K562 (cell line): ENCODE measurements around the gene ANAPC2. TPM values are rescaled to one million over a fixed set of nuclear protein-coding genes. Genes with fewer than 3 reads are reported as not detected.
A peak's percentile ranks its signal among the peaks of the same experiment; 100 is the strongest.

ENCODE experiments used
- ATAC-seq: fragments of 200-7000 bp; cut with Tn5 transposase; 3 replicates; pipeline ENCODE4 v1.9.1; 2020; ENCODE audit warnings: moderate library complexity
- BruUV-seq: library from RNA; stranded (reverse); fragments of 400-500 nt; replicated peaks from 2 replicates; lab custom pipeline; 2021; lab: Mats Ljungman, UMichigan
- CTCF ChIA-PET: fragments of 300-600 bp; formaldehyde crosslinking; extraction: SDS; loops from one replicate; lab custom pipeline; 2021; ENCODE audit warnings: low intra/inter-chr PET ratio; lab: Yijun Ruan, JAX
- POLR2A ChIA-PET: fragments of 300-600, 350-650 bp; sonication (Branson Sonifier 250); formaldehyde crosslinking; extraction: SDS; loops from one replicate; lab custom pipeline; 2021; ENCODE audit warnings: antibody characterized with exemption, inconsistent platforms; lab: Yijun Ruan, JAX
- DNase-seq, 4 experiments: peaks; one replicate each; pipeline versions ENCODE4 v3.0.0 to v3.0.0-alpha.2; 2011 to 2018; ENCODE audit warnings: low spot score in 3 of 4, mixed read lengths in 3 of 4; ENCODE audit errors: extremely low read depth in 1 of 4
- FAIRE-seq: peaks from 2 replicates; lab custom pipeline; 2011; peaks lifted over from hg19 to GRCh38; lab: Jason Lieb, UNC
- H2AFZ ChIP-seq: 2 replicates; pipeline ENCODE4 v1.6.0; 2011; ENCODE audit warnings: low read depth, low read length, control low read depth, inconsistent platforms
- H3K27ac ChIP-seq: fragments of 200-600 bp; 3 replicates; pipeline ENCODE4 v1.8.0; 2011; ENCODE audit warnings: low read depth, mild to moderate bottlenecking, control low read depth, inconsistent platforms, low read length, moderate library complexity, mixed read lengths; ENCODE audit errors: extremely low read depth
- H3K27me3 ChIP-seq, 2 experiments: fragments of 300-600 bp in 1 of 2; 2 replicates in 1 of 2; 3 replicates in 1 of 2; pipeline versions ENCODE4 v1.6.0 to v1.8.0; 2011; ENCODE audit warnings: inconsistent platforms in 2 of 2, low read length in 2 of 2, mild to moderate bottlenecking in 1 of 2, mixed read lengths in 1 of 2, moderate library complexity in 1 of 2; ENCODE audit not compliant: control insufficient read depth in 2 of 2, insufficient read depth in 2 of 2
- H3K36me3 ChIP-seq: fragments of 300-600 bp; 3 replicates; pipeline ENCODE4 v1.8.0; 2011; ENCODE audit warnings: mild to moderate bottlenecking, low read length, inconsistent platforms; ENCODE audit not compliant: control insufficient read depth, insufficient read depth
- H3K4me1 ChIP-seq, 2 experiments: fragments of 200-600 bp in 1 of 2; replicated peaks in 1 of 2; 2 replicates in 1 of 2; 3 replicates in 1 of 2; pipeline versions ENCODE4 v1.5.1 to v1.8.0; 2011; ENCODE audit warnings: inconsistent platforms in 2 of 2, low read length in 2 of 2, mild to moderate bottlenecking in 1 of 2, mixed read lengths in 1 of 2, moderate library complexity in 1 of 2; ENCODE audit not compliant: control insufficient read depth in 2 of 2, insufficient read depth in 2 of 2
- H3K4me2 ChIP-seq: 2 replicates; pipeline ENCODE4 v1.6.1; 2011; ENCODE audit warnings: low read length, control low read depth, inconsistent platforms, mixed read lengths; ENCODE audit not compliant: insufficient read depth
- H3K4me3 ChIP-seq: fragments of 200-600 bp; sonication (generic), shearing (Covaris generic); 2 replicates; pipeline ENCODE4 v1.5.1; 2016; ENCODE audit warnings: control low read depth, inconsistent platforms
- H3K79me2 ChIP-seq: fragments of 200-600 bp; 3 replicates; pipeline ENCODE4 v1.8.0; 2011; ENCODE audit warnings: low read length, inconsistent platforms; ENCODE audit not compliant: control insufficient read depth, insufficient read depth
- H3K9ac ChIP-seq, 2 experiments: 2 replicates each; pipeline versions ENCODE4 v1.6.0 to v1.6.1; 2011; ENCODE audit warnings: low read depth in 2 of 2, low read length in 2 of 2, control low read depth in 1 of 2, inconsistent platforms in 1 of 2, mild to moderate bottlenecking in 1 of 2, mixed read lengths in 1 of 2; ENCODE audit not compliant: insufficient read depth in 1 of 2
- H3K9me1 ChIP-seq: one replicate; pipeline ENCODE4 v1.6.0; 2011; ENCODE audit warnings: inconsistent platforms, mild to moderate bottlenecking, low read length, moderate library complexity; ENCODE audit not compliant: control insufficient read depth, insufficient read depth
- H3K9me3 ChIP-seq: replicated peaks from 2 replicates; pipeline ENCODE4 v1.5.1; 2011; ENCODE audit warnings: low read depth, low read length, inconsistent platforms; ENCODE audit not compliant: control insufficient read depth, insufficient read depth
- H4K20me1 ChIP-seq: replicated peaks from 2 replicates; pipeline ENCODE4 v1.6.1; 2011; ENCODE audit warnings: low read length, inconsistent platforms, mixed read lengths; ENCODE audit not compliant: control insufficient read depth, insufficient read depth
- BCOR ChIP-seq: fragments of 450-650 bp; IDR thresholded peaks from 2 replicates; pipeline ENCODE4 v1.6.1; 2016
- HNRNPK ChIP-seq: fragments of 200-400 bp; formaldehyde crosslinking; IDR thresholded peaks from one replicate; pipeline ENCODE4 v1.6.1; 2018; ENCODE audit warnings: mild to moderate bottlenecking, low read depth, low read length; ENCODE audit not compliant: poor library complexity, severe bottlenecking
- MCM3 ChIP-seq: fragments of 450-650 bp; IDR thresholded peaks from 2 replicates; pipeline ENCODE4 v1.6.1; 2016
- NFIC ChIP-seq: fragments of 450-650 bp; IDR thresholded peaks from 2 replicates; pipeline ENCODE4 v1.6.1; 2017; ENCODE audit warnings: mild to moderate bottlenecking, inconsistent platforms
- TOE1 ChIP-seq, 2 experiments: fragments of 450-650 bp in 1 of 2; sonication (generic) in 1 of 2; formaldehyde crosslinking in 1 of 2; IDR thresholded peaks; 2 replicates each; pipeline versions ENCODE4 v1.7.1 to v1.8.0; 2016 to 2022; ENCODE audit warnings: borderline replicate concordance in 2 of 2, mild to moderate bottlenecking in 2 of 2, antibody characterized with exemption in 1 of 2, inconsistent platforms in 1 of 2, low read depth in 1 of 2, missing genetic modification reagents in 1 of 2, moderate library complexity in 1 of 2
- ZBTB7A ChIP-seq: IDR thresholded peaks from 2 replicates; pipeline ENCODE4 v1.6.1; 2011; ENCODE audit warnings: low read depth, mild to moderate bottlenecking, low read length, moderate library complexity, borderline replicate concordance; ENCODE audit not compliant: control insufficient read depth
- ZEB2 ChIP-seq: fragments of 450-650 bp; IDR thresholded peaks from 2 replicates; pipeline ENCODE4 v1.6.1; 2016
- ZNF584 ChIP-seq: fragments of 200-800 bp; sonication (Bioruptor generic); IDR thresholded peaks from 2 replicates; pipeline ENCODE4 v1.6.1; 2016; ENCODE audit warnings: low read depth, mild to moderate bottlenecking, missing genetic modification characterization, missing compliant biosample characterization
- ZNF79 ChIP-seq: fragments of 250-450 bp; sonication (Bioruptor Pico); IDR thresholded peaks from 2 replicates; pipeline ENCODE4 v1.4.0; 2020; ENCODE audit warnings: low read depth, mild to moderate bottlenecking, moderate library complexity
- WGBS: fragments of 100-300 bp; shearing (Covaris generic); methylation state at CpG from one replicate; pipeline ENCODE4 v1.1.6; 2016; ENCODE audit warnings: low coverage, mixed read lengths; ENCODE audit not compliant: insufficient coverage; ENCODE audit errors: missing lambda C conversion rate; 5-methylcytosine and 5-hydroxymethylcytosine counted together
- in situ Hi-C: fragments of 300-500 bp; cut with MboI; formaldehyde crosslinking; loops from 4 replicates; pipeline ENCODE4 v1.15.0; 2018; ENCODE audit warnings: inconsistent platforms, mixed read lengths
- intact Hi-C: fragments of 100-400 bp; cut with micrococcal nuclease; formaldehyde crosslinking; loops from 2 replicates; pipeline ENCODE4 v1.14.2; 2022
- polyA plus RNA-seq, 8 experiments: library from polyadenylated mRNA; depleted of rRNA in 4 of 8; stranded (reverse) in 5 of 8; unstranded in 3 of 8; fragments of >200 nt; fragmentation: Nextera tagmentation in 2 of 8; fragmentation: Illumina TruSeq in 1 of 8; extraction: Ambion mirVana in 2 of 8; extraction: Trizol in 1 of 8; gene quantifications; 2 replicates each; pipeline versions ENCODE4 v1.2.1 to v1.2.3, GENCODE V29; 2011 to 2014; ENCODE audit warnings: inconsistent platforms in 1 of 8, missing spikeins in 1 of 8
- total RNA-seq, 7 experiments: library from RNA; depleted of rRNA in 6 of 7; stranded (reverse); fragments of >200 nt in 6 of 7; fragmentation: Illumina TruSeq in 2 of 7; extraction: Trizol in 2 of 7; gene quantifications; 2 replicates each; pipeline versions ENCODE4 v1.2.1 to v1.2.3, GENCODE V29; 2011 to 2021; ENCODE audit warnings: low replicate concordance in 1 of 7
- TF ChIP-seq, protein P1 (sequence below): fragments of 450-650 bp; IDR thresholded peaks from 2 replicates; pipeline ENCODE4 v1.7.1; 2018; ENCODE audit warnings: mild to moderate bottlenecking, low read depth; ENCODE audit not compliant: partially characterized antibody
- TF ChIP-seq, protein P2 (sequence below), 2 experiments: fragments of 200-800 bp in 1 of 2; sonication (Bioruptor generic) in 1 of 2; sonication (generic) in 1 of 2; formaldehyde crosslinking in 1 of 2; IDR thresholded peaks in 1 of 2; conservative IDR thresholded peaks in 1 of 2; 2 replicates each; pipeline versions ENCODE4 v1.5.0 to v1.6.1; 2016 to 2020; ENCODE audit warnings: missing compliant biosample characterization in 1 of 2, missing genetic modification characterization in 1 of 2, missing genetic modification reagents in 1 of 2

Gene ANAPC2
- total and polyA plus RNA-seq, 9 of the 15 experiments (the other 6 are each of a cell fraction or from before 2014, with no cell fraction given) = 0.11 to 56.5 (median 17.1) TPM; not detected in 1

DNA sequence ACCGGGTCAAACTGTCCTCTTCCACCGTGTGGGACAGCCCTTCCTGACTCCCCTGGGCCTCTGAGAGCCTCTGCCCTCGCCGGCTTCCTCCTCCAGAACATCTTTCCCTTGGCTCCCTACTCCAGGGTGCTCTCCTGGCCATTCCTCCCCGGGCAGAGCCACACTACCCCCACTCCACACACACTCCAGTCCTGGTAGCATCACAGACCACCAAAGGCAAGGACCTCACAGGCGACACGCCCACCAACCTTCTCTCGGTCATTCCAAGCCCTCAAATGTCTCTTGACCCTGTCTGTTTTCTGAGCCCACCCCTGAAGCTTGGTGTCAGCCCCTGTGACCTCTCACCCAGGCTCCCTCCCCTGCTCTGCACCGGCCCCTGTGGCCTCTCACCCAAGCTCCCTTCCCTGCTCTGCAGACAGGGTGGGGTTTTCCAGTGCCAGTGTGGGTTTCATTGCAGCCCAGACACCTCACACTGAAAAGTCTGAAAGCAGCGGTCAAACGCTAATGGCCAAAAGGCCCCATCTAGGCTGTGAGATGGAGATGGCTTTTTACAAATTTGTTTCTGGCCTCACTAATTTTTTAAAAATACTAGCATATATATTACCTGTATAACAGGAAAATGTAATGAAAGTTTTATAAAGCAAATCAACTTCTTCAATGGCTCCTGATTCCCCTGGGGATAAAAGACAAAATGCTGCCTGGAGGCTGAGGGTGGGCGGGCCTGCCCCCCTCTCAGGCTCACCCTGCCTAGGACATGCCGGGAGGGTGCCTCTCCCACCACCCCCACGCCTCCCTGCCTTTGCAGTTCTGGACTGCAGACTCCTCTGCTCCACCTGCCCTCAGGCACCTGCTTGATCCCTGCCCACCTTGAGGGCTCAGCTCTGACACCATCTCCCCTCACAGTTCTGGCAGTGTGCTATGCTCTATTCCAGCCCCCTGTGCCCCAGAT is 29.0 kb downstream of the ANAPC2 start (continued):
- no peak for TF ChIP-seq BCOR
- TF ChIP-seq HNRNPK = no peak

DNA sequence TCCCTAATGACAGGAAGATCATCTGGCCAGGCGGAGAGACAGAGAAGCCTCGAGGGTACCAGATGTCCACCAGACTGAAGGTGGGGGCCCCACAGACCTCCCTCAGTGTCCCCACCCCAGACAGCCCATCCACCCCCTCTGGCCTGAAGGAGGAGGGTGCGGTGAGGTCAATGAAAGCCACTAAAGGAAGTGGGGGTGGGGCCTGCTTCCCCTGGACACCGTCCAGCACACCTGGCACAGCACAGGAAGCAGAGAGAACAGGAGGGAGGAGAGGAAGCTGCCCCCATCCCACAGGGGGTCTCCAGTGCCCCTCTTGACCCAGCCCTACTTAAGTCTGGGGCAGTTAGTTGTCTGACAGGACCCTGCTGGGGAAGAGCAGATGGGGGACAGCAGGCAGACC is 29.7 kb downstream of the ANAPC2 start:
- ChIA-PET CTCF (no interaction called here), POLR2A (interaction anchor here (1.1 kb wide), 1 partner anchor 30 kb away, joined by 4 read pairs; no protein-coding TSS in a partner anchor)
- Histone ChIP-seq H3K27ac (no peak overlapping the region), H3K79me2 (no peaks in the 10 kb centered on the region), H4K20me1 (0 out of 2 replicates have a peak, but pooled peaks cover 8% of the 10 kb centered on the region), H3K36me3 (no peaks in the 10 kb centered on the region), H3K9ac (peak overlapping the region in 1 of 2 experiments; percentile 79; a peak in 2 of 4 replicates), H3K9me3 (no peaks in the 10 kb centered on the region), H2AFZ (no peak overlapping the region), H3K4me2 (no peak overlapping the region), H3K9me1 (no peaks in the 10 kb centered on the region), H3K4me1 (peaks cover 18 to 77% of the 10 kb centered on the region in 2 experiments; a peak in 4 of 5 replicates), H3K27me3 (no peaks in the 10 kb centered on the region; a peak in 2 of 5 replicates), H3K4me3 (no peak overlapping the region)
- FAIRE-seq (no peak), DNase-seq (no peak), ATAC-seq (no peak)
- in situ Hi-C loops = no loop called here
- WGBS = 6% methylated on average over 2 of the region's 4 CpGs
- intact Hi-C loops = no loop called here
- BruUV-seq = no TSS peak
- TF ChIP-seq NFIC (peak; percentile 49), ZNF79 (CRISPR knock-in tag) (no peak), MCM3 (no peak), ZNF584 (CRISPR knock-in tag) (no peak), ZBTB7A (0 out of 2 replicates have a peak, but pooled peaks have one; percentile 26), ZEB2 (no peak), TOE1 (IDR thresholded peaks at IDR 0.05; ENCODE audit: borderline replicate concordance) (no peak), TOE1 (CRISPR knock-in tag; IDR thresholded peaks at IDR 0.05; ENCODE audit: borderline replicate concordance, low read depth) (no peak)
- TF ChIP-seq, protein P1, sequence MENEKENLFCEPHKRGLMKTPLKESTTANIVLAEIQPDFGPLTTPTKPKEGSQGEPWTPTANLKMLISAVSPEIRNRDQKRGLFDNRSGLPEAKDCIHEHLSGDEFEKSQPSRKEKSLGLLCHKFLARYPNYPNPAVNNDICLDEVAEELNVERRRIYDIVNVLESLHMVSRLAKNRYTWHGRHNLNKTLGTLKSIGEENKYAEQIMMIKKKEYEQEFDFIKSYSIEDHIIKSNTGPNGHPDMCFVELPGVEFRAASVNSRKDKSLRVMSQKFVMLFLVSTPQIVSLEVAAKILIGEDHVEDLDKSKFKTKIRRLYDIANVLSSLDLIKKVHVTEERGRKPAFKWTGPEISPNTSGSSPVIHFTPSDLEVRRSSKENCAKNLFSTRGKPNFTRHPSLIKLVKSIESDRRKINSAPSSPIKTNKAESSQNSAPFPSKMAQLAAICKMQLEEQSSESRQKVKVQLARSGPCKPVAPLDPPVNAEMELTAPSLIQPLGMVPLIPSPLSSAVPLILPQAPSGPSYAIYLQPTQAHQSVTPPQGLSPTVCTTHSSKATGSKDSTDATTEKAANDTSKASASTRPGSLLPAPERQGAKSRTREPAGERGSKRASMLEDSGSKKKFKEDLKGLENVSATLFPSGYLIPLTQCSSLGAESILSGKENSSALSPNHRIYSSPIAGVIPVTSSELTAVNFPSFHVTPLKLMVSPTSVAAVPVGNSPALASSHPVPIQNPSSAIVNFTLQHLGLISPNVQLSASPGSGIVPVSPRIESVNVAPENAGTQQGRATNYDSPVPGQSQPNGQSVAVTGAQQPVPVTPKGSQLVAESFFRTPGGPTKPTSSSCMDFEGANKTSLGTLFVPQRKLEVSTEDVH = no peak
- TF ChIP-seq, protein P2, sequence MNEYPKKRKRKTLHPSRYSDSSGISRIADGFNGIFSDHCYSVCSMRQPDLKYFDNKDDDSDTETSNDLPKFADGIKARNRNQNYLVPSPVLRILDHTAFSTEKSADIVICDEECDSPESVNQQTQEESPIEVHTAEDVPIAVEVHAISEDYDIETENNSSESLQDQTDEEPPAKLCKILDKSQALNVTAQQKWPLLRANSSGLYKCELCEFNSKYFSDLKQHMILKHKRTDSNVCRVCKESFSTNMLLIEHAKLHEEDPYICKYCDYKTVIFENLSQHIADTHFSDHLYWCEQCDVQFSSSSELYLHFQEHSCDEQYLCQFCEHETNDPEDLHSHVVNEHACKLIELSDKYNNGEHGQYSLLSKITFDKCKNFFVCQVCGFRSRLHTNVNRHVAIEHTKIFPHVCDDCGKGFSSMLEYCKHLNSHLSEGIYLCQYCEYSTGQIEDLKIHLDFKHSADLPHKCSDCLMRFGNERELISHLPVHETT (CRISPR knock-in tag; conservative IDR thresholded peaks at IDR 0.05 in 1 of 2, IDR thresholded peaks at IDR 0.05 in 1 of 2) = no peak
